Tibial nerve (tissue), 4 donors: ENCODE results near the gene NFAT5.
"Not testable (repeated sequence)": the region's sequence is repeated elsewhere in the genome, so short reads cannot be mapped to it uniquely, and the experiment has no call there.

Experiments used
- CTCF ChIP-seq, 5 experiments: fragments of 200-600 bp in 3 of 5; fragments of 450-650 bp in 2 of 5; sonication (generic) in 3 of 5; IDR thresholded peaks; one replicate each; pipeline ENCODE4 v1.5.1; 2016 to 2019; ENCODE audit warnings: antibody characterized with exemption in 5 of 5, mild to moderate bottlenecking in 3 of 5, moderate library complexity in 2 of 5
- EP300 ChIP-seq, 2 donors: sonication (generic); formaldehyde crosslinking; IDR thresholded peaks; one replicate each; pipeline ENCODE4 v1.6.1; 2017; ENCODE audit warnings: antibody characterized with exemption in 2 of 2, mild to moderate bottlenecking in 1 of 2

GRCh38 chr16:69584493-69584892 lies 18.7 kb downstream of the NFAT5 start:
- TF ChIP-seq EP300, CTCF (IDR thresholded peaks at IDR 0.05): not testable (repeated sequence)
